HT1080 (cell line): ENCODE results near the gene SPACDR. TPM values are rescaled to one million over a fixed set of nuclear protein-coding genes. Genes with fewer than 3 reads are reported as not detected.
A peak's percentile ranks its signal among the peaks of the same experiment; 100 is the strongest.
"Not testable (repeated sequence)": the region's sequence is repeated elsewhere in the genome, so short reads cannot be mapped to it uniquely, and the experiment has no call there.

Experiments used
- DNase-seq: peaks from one replicate; pipeline ENCODE4 v3.0.0-alpha.2; 2015; ENCODE audit warnings: low read depth
- polyA plus RNA-seq, 2 experiments: library from polyadenylated mRNA; depleted of rRNA; stranded (reverse); fragments of >200 nt; gene quantifications; 2 replicates each; pipeline ENCODE4 v1.2.3, GENCODE V29; 2015
- total RNA-seq: library from RNA; depleted of rRNA; stranded (reverse); fragments of >200 nt; shearing (Covaris generic); gene quantifications from 2 replicates; pipeline ENCODE4 v1.2.3, GENCODE V29; 2014; rRNA removed

The SPACDR gene, protein sequence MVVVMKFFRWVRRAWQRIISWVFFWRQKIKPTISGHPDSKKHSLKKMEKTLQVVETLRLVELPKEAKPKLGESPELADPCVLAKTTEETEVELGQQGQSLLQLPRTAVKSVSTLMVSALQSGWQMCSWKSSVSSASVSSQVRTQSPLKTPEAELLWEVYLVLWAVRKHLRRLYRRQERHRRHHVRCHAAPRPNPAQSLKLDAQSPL
- 0.85 TPM in 1 of 2 replicates, not detected in the other for total RNA-seq
- 0.23 and 0.55 TPM in 2 replicates for polyA plus RNA-seq (2015; cell fraction: cytosol; rRNA removed)
- 1.1 and 1.6 TPM in 2 replicates for polyA plus RNA-seq (2015; cell fraction: nucleus; rRNA removed)

DNA sequence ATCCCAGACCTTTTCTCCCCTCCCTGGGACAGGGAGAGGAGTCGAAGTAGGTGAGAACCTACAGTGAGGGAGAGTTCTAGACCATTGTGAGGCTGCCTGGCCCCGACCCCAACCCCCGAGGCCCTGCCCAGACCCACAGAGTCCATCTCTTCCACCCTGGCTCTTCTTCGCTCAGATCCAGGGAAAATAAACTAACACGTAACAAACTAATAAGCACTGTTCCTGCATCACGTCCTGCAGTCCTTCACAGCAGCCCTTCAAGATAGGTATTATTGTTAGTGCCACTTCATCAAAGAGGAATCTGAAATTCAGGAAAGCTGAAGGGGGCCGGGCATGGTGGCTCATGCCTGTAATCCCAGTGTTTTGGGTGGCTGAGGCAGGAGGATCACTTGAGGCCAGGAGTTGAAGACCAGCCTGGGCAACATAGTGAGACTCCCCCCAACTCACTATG lies at the start of gene SPACDR:
SPACDR (minus strand) TSS at position 51 of the 451 bp plus-strand sequence. CDS start 235 bp downstream, outside the sequence.
- no peak for DNase-seq

DNA sequence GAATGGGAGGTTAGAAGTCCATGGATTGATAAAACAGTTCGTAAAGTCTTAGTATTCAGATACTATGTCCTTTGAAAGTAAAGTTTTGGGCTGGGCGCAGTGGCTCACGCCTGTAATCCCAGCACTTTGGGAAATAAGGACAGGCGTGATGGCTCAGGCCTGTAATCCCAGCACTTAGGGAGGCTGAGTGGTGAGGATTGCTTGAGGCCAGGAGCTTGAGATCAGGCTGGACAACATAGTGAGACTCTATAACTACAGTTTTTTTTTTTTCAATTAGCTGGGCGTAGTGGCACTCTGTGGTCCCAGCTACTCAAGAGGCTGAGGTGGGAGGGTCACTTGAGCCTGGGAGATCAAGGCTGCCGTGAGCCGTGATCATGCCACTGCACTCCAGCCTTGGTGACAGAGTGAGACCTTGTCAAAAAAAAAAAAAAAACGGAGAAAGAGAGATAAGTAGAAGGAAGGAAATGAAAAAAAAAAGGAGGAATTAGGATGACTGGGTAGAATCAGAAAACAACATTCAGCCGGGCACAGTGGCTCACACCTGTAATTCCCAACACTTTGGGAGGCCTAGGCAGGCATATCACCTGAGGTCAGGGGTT lies 49.3 kb upstream of the SPACDR start:
- no peak for DNase-seq

DNA sequence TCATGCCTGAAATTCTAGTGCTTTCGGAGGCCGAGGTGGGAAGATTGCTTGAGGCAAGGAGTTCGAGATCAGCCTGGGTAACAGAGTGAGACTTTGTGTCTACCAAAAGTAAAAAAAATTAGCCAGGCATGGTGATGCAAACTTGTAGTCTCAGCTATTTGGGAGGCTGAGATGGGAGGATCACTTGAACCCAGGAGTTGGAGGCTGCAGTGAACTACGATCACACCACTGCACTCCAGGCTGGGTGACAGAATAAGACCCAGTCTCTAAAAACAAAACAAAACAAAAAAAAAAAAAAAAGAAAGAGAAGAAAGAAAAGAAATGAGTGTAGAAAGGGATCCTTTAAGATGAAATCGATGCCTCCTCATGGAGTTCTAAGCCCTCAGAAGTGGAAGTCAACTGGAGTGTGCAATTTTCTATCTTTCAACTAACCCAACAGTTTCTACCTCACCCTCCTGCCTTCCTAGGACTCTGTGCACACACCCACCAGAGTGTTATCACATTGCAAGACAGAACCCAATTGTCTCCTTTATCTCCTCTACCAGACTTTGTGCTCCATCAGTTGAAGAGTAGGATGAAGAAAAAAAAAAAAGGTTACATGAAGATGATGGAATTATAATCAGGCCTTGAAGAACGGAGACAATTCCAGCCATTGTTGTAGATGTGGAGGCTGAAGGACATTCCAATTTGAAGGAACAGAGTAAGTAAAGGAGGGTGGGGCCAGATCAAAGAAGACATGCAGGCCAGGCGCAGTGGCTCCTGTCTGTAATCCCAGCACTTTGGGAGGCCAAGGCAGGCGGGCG lies 46.6 kb upstream of the SPACDR start:
- no peak for DNase-seq

DNA sequence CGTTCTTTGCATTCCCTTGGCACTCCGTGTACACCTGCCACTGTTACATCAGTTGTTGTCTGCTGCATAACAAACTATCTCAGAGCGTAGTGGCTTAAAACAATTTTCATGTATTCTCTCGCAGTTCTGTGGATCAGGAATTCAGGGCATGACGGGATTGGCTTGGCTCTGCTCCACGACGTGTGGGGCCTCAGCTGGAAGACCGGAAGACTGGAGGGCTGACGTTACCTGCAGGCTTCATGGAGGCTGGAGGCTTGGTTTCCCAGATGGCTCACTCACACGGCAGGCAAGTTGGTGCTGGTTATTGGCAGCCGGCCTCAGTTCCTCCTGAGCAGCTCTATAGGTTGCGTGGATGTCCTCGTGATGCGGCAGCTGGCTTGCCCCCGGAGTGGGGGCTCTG lies 45.2 kb upstream of the SPACDR start:
- DNase-seq = peak; percentile 46

DNA sequence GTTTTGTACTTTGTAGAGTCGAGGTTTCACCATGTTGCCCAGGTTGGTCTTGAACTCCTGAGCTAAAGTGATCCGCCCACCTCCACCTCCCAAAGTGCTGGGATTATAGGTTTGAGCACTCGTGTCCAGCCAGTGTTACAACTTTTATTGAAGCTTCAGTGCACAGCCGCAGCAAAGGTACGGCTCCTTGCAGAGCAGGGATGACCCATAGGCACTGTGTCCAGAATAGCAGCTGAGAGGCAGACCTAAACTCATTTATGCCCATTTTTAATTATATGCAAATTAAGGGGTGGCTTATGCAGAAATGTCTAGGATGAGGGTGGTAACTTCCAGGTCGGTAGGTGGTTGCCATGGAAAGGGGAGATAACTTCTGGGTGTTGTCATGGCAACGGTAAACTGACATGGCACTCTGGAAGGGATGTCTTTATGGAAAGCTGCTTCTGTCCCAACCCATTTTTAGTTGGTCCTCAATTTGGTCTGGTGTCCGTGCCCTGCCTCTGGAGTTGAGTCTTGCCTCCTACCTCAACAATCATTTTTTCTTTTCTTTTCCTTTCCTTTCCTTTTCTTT lies 42.4 kb upstream of the SPACDR start:
- DNase-seq = no peak

DNA sequence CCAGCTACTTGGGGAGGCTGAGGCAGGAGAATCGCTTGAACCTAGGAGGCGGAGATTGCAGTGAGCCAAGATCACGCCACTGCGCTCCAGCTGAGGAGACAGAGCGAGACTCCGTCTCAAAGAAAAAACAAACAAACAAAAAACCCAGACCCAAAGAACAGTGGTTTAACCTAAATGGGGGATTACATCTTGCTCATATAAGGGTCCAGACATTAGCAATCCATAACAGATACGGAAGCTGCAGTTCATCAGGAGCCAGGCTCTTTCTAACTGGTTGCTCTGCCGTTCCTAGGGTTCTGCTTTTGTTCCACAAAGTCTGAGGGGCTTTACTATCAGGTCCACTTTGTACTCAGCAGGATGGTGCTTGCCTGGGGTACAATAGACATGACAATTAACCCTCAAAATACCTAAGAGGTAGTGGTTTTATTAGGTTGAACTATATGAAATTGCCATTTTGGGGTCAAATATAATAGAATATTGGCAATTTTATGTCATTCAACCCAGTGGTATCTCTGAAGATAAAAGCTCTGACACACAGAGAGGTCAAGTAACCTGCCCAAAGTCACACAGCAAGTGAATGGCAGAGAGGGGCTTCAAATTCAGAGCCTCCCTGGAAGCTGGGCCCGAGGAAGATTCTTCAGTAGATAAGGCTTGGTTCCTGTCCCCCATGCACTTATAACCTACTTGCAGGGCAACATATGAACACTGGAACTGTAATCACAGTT lies 41.0 kb upstream of the SPACDR start:
- DNase-seq = no peak

DNA sequence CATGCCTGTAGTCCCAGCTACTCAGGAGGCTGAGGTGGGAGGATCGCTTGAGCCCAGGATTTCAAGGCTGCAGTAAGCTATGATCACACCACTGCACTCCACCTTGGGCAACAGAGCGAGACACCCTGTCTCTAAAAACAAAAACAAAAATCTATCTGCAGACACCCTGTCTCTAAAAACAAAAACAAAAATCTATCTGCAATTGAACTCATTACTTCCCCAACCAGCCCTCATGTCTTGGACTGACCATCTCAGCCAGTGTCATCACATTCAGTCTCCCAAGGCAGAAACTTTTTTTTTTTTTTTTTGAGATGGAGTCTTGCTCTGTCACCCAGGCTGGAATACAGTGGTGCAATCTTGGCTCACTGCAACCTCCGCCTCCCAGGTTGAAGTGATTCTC lies 40.0 kb upstream of the SPACDR start:
- DNase-seq = not testable (repeated sequence)

DNA sequence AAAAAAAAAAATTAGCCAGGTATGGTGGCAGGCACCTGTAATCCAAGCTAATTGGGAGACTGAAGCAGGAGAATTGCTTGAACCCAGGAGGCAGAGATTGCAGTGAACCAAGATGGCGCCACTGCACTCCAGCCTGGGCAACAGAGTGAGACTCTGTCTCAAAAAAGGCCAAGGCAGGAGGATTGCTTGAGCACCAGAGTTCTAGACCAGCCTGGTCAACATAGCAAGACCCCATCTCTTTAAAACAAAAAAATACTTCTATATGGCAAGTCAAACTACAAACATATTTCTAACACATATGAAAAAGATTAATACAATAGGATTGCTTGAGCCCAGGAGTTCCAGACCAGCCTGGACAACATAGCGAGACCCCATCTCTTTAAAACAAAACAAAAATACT lies 36.7 kb upstream of the SPACDR start:
- not testable (repeated sequence) for DNase-seq

DNA sequence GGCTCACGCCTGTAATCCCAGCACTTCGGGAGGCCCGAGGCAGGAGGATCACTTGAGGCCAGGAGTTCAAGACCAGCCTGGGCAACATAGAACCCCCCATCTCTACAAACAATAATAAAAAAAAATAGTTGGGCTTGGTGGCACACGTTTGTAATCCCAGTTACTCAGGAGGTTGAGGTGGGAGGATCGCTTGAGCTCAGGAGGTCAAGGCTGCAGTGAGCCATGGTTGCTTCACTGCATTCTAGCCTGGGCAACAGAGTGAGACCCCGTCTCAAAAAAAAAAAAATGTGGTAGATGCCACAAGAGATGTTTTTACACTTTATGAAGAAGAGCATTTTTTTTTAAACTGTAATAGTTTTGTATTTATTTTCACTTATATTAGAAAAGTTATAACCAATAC lies 32.4 kb upstream of the SPACDR start:
- DNase-seq = no peak

DNA sequence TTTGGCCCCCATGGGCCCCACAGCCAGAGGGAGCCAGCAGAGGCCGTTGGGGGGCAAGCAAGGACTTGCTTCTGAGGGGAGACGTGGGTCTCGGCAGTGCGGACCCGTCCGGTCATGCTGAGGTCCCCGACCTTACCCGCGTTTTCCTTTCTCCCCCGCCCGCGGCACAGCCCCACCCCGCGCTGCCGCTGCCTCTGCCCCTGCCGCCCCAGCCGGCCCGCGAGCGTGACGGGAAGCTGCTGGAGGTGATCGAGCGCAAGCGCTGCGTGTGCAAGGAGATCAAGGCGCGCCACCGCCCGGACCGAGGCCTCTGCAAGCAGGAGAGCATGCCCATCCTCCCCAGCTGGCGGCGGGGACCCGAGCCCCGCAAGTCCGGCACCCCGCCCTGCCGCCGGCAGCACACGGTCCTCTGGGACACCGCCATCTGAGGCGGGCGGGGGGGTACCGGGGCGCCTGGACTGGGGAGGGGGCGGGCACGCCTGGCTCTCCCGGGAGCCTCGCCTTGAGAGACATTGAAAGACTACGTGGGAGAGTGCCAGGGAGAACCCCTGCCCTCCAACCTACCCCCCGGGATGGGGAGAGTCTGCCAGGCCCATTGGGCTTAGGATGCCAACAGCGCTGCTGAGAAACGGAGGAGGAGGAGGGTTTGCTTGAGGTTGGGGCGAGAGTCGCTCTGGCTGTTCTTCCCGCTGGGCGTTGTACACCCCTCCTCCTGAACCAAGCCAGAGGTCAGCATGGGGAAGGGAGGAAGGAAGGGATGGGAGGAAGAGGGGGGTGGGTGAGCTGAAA lies 29.6 kb upstream of the SPACDR start:
- DNase-seq = no peak

DNA sequence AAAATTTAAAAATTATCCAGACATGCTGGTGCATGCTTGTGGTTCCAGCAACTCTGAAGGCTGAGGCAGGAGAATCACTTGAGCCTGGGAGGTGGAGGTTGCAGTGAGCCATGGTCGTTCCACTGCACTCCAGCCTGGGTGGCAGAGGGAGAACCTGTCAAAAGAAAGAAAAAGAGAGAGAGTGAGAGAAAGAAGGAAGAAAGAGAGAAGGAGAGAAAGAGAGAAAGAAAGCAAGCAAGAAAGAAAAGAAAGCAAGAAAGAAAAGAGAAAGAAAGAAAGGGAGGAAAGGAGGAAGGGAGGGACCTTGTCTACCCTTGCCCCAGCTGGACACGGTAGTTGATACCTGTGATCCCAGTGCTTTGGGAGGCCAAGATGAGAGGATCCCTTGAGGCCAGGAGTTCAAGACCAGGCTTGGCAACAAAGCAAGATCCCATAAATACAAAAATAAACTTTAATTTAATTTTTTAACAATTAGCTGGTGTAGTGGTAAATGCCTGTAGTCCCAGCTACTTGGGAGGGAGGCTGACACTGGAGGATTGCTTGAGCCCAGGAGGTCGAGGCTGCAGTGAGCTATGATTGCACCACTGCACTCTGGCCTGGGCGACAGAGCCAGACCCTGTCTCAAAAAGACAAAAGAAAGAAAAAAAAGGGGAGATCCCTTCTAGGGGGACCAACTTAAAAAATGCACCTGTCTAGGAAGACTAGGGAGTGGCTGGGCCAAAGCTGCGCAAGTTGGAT lies 28.8 kb upstream of the SPACDR start:
- DNase-seq = no peak

DNA sequence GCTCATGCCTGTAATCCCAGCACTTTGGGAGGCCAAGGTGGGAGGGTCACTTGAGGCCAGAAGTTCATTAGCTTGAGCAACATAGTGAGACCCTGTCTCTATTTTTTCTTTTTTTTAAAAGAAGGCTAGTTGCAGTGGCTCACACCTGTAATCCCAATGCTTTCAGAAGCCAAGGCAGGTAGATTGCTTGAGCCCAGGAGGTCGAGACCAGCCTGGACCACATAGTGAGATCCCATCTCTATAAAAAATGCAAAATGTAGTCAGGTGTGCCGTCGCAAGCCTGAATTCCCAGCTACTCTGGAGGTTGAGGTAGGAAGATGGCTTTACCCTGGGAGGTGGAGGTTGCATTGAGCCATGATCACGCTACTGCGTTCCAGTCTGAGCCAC lies 27.1 kb upstream of the SPACDR start:
- DNase-seq = no peak

DNA sequence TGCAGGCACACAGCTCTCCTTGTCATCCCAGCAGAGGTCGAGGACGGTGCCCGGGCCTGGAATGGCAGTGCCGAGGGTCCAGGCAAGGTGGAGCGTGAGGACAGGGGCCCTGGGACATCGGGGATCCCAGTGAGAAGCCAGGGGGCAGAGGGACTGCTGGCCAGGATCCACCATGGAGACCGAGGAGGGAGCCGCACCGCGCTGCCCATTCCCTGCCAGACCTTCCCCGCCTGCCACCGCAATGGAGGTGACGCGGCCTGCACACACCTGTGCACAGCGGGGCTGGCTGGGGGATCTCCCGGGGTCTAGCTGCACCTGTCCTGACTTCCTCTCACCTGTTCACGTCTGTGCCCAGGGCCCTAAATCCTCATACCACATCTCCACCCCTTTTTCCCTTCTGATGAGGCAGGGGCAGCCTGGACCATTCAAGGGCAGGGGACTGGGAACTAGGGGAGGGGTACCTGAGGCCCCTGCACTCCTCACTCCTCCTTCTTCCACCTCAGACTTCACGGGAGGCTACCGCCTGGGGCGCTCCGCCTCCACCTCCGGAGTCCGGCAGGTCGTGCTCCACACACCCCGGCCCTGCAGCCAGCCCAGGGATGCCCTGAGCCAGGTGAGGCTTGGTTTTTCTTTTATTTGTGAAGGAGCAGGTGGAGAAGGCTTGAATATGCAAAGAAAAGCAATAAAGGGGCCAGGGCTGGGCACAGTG lies 26.6 kb upstream of the SPACDR start:
- no peak for DNase-seq

DNA sequence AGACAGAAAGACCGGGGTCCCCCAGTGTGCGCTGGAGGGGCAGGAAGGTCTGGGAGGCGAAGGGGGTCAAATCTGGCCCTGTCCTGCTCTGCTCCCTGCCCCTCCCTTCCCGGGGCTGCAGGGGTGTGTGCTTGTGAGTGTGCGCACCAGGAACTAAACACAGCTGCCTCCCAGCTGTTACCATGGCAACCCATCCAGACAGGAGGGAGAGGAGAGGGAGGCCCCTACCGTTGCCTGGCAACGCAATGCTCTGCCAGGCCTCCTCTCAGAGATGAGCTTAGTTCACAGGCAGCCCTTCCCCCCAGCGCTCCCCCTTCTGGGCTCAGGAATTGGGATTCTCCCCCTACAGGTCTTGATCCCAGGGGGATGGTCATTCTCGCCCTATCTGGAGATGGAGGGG lies 25.8 kb upstream of the SPACDR start:
- DNase-seq = peak; percentile 85

DNA sequence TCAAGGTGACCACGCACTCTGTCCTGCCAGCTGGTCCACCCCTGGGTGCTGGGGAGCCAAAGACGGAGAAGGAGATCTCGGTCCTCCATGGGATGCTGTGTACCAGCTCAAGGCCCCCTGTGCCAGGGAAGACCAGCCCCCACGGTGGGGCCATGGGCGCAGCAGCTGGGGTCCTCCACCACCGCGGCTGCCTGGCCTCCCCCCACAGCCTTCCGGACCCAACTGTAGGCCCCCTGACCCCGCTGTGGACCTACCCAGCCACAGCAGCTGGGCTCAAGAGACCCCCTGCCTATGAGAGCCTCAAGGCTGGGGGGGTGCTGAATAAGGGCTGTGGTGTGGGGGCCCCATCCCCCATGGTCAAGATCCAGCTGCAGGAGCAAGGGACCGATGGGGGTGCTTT lies 25.1 kb upstream of the SPACDR start:
- no peak for DNase-seq

DNA sequence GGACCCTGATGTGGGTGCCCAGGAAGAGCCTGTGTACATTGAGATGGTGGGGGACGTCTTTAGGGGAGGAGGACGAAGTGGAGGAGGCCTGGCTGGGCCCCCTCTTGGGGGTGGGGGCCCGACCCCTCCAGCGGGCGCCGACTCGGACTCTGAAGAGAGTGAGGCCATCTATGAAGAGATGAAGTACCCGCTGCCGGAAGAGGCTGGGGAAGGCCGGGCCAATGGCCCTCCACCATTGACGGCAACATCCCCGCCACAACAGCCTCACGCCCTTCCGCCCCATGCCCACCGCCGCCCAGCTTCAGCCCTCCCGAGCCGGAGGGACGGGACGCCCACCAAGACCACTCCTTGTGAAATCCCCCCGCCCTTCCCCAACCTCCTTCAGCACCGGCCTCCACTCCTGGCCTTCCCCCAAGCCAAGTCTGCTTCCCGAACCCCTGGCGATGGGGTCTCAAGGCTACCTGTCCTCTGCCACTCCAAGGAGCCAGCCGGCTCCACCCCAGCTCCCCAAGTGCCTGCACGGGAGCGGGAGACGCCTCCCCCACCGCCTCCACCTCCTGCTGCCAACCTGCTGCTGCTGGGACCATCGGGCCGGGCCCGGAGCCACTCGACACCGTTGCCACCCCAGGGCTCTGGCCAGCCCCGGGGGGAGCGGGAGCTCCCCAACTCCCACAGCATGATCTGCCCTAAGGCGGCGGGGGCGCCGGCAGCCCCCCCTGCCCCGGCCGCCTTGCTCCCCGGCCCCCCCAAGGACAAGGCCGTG lies 24.5 kb upstream of the SPACDR start:
- no peak for DNase-seq

DNA sequence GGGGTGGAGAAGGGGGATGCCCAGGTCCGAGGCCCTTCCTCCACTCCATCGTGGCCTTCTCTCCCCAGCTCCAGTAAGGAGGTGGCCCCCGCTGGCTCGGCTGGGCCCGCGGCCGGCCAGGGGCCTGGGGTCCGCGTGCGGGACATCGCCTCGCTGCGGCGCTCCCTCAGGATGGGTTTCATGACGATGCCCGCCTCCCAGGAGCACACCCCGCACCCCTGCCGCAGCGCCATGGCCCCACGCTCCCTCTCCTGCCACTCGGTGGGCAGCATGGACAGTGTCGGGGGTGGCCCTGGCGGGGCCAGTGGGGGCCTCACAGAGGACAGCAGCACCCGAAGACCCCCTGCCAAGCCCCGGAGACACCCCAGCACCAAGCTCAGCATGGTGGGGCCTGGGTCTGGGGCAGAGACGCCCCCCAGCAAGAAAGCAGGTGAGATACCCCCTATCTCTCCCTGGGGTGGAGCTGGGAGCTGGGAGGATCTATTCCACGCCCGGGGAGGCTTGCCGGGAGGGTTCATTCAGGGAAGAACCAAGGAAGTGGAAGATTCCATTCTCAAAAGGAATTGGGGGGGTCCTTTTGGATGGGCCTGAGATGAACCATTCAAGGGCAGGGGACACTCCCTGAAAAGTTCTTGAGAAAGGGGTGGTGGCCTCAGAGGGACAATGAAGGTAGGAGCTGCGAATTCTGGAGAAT lies 22.8 kb upstream of the SPACDR start:
- no peak for DNase-seq
